GM12873 (cell line): ENCODE data around the gene COASY.

ENCODE experiments used
- CTCF ChIP-seq: IDR thresholded peaks from 2 replicates; pipeline ENCODE4 v1.5.1; 2012; ENCODE audit warnings: low read depth, mild to moderate bottlenecking, moderate library complexity, low read length, control low read depth; ENCODE audit not compliant: insufficient read depth; ENCODE audit errors: missing control alignments

COASY gene

GRCh38 chr17:42561897-42562387, at the start of gene COASY:
TSS of gene COASY (plus strand) at chr17:42562148. CDS start at chr17:42562623, 475 bp downstream.
- no peak for TF ChIP-seq CTCF

- no peak for TF ChIP-seq CTCF
Observed at GRCh38 chr17:42512246-42512645, 49.7 kb upstream of the COASY start.

GRCh38 chr17:42512733-42513251, 49.2 kb upstream of the COASY start:
- TF ChIP-seq CTCF: no peak

- TF ChIP-seq CTCF: no peak
Observed at GRCh38 chr17:42513686-42514085, 48.3 kb upstream of the COASY start.

- TF ChIP-seq CTCF: no peak
Observed at GRCh38 chr17:42514279-42514678, 47.7 kb upstream of the COASY start.

GRCh38 chr17:42514867-42515266, 47.1 kb upstream of the COASY start:
- no peak for TF ChIP-seq CTCF

GRCh38 chr17:42517516-42517915, 44.4 kb upstream of the COASY start:
- TF ChIP-seq CTCF: peak; percentile 95
